ENCODE measurements around the gene CCDC127.
"Not testable (repeated sequence)": the region's sequence is repeated elsewhere in the genome, so short reads cannot be mapped to it uniquely, and the experiment has no call there.

DNA sequence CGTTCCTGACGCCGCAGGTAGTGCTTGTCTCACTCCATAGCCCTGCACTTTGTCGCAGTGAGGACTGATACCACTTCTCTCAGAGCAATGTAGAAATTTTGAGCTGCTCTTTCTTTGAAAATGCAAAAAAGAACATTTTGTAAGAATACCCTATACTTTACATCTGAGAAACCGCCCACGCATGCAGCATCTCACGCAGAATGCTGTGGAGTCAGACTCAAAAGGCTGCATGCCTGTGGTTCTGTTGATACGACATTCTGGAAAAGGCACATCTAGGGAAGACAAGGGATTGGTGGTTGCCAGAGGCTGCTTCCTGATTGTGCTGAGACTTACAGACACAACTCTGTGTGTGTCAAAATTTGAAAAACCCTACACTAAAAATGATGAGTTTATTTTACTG, 20.0 kb upstream of the CCDC127 start:
- not testable (repeated sequence) for TF ChIP-seq CTCF, EZH2phosphoT487, EZH2 (IDR thresholded peaks at IDR 0.05)
